ENCODE data around the gene LTBP2.

DNA sequence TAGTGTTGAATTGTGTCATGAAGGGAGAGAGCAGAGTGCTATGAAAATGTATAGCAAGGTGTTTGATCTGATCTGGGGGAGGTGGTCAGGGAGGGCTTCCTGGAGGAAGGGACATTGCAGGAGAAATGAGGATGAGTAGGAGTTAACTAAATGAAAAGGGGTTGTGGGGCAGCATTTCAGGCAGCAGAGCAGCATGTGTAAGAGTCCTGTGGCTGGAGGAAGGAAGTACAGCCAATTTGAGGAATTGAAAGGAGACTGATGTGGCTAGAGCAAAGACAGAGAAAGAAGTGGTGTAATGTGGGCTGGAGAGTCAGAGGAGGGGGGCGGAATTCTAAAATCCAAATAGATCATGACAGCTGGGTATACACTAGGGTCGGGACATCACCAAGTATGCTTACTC is 139.4 kb downstream of the LTBP2 start:
- TF ChIP-seq POLR2AphosphoS5 (IDR thresholded peaks at IDR 0.05; ENCODE audit: low read depth, low read length) (no peak), CBX3 (IDR thresholded peaks at IDR 0.05; ENCODE audit: low read depth) (no peak), ZNF274 (IDR thresholded peaks at IDR 0.05; ENCODE audit: low read depth, low read length) (no peak), EZH2 (IDR thresholded peaks at IDR 0.05) (no peak), RAD21 (IDR thresholded peaks at IDR 0.05; ENCODE audit: low read depth) (no peak), YY1 (IDR thresholded peaks at IDR 0.05; ENCODE audit: extremely low read depth, insufficient replicate concordance, low read depth, low read length) (no peak), SP1 (IDR thresholded peaks at IDR 0.05; ENCODE audit: low read depth) (no peak)
- TF ChIP-seq, protein P1, sequence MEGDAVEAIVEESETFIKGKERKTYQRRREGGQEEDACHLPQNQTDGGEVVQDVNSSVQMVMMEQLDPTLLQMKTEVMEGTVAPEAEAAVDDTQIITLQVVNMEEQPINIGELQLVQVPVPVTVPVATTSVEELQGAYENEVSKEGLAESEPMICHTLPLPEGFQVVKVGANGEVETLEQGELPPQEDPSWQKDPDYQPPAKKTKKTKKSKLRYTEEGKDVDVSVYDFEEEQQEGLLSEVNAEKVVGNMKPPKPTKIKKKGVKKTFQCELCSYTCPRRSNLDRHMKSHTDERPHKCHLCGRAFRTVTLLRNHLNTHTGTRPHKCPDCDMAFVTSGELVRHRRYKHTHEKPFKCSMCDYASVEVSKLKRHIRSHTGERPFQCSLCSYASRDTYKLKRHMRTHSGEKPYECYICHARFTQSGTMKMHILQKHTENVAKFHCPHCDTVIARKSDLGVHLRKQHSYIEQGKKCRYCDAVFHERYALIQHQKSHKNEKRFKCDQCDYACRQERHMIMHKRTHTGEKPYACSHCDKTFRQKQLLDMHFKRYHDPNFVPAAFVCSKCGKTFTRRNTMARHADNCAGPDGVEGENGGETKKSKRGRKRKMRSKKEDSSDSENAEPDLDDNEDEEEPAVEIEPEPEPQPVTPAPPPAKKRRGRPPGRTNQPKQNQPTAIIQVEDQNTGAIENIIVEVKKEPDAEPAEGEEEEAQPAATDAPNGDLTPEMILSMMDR (IDR thresholded peaks at IDR 0.05 in 2 of 3, conservative IDR thresholded peaks at IDR 0.05 in 1 of 3; ENCODE audit: borderline replicate concordance in 1 of 3, insufficient read depth in 1 of 3, low read depth in 2 of 3, low read length in 2 of 3) = no peak
- TF ChIP-seq, protein P2, sequence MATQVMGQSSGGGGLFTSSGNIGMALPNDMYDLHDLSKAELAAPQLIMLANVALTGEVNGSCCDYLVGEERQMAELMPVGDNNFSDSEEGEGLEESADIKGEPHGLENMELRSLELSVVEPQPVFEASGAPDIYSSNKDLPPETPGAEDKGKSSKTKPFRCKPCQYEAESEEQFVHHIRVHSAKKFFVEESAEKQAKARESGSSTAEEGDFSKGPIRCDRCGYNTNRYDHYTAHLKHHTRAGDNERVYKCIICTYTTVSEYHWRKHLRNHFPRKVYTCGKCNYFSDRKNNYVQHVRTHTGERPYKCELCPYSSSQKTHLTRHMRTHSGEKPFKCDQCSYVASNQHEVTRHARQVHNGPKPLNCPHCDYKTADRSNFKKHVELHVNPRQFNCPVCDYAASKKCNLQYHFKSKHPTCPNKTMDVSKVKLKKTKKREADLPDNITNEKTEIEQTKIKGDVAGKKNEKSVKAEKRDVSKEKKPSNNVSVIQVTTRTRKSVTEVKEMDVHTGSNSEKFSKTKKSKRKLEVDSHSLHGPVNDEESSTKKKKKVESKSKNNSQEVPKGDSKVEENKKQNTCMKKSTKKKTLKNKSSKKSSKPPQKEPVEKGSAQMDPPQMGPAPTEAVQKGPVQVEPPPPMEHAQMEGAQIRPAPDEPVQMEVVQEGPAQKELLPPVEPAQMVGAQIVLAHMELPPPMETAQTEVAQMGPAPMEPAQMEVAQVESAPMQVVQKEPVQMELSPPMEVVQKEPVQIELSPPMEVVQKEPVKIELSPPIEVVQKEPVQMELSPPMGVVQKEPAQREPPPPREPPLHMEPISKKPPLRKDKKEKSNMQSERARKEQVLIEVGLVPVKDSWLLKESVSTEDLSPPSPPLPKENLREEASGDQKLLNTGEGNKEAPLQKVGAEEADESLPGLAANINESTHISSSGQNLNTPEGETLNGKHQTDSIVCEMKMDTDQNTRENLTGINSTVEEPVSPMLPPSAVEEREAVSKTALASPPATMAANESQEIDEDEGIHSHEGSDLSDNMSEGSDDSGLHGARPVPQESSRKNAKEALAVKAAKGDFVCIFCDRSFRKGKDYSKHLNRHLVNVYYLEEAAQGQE (IDR thresholded peaks at IDR 0.05; ENCODE audit: low read depth) = no peak
- TF ChIP-seq, protein P3, sequence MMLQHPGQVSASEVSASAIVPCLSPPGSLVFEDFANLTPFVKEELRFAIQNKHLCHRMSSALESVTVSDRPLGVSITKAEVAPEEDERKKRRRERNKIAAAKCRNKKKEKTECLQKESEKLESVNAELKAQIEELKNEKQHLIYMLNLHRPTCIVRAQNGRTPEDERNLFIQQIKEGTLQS (IDR thresholded peaks at IDR 0.05) = no peak
